ENCODE results near the gene MLXIP.
A peak's percentile ranks its signal among the peaks of the same experiment; 100 is the strongest.

MLXIP gene

GRCh38 chr12:122062832-122063693 lies 15.5 kb upstream of the MLXIP start:
- Histone ChIP-seq H3K4me2 (ENCODE audit: low read depth, low read length, poor library complexity, severe bottlenecking) (peak overlapping the region; percentile 30), H3K9me2 (replicated peaks; ENCODE audit: low read depth, low read length) (no peaks in the 10 kb centered on the region), H3K4me3 (ENCODE audit: low read length, poor library complexity, severe bottlenecking) (no peak overlapping the region), H3F3A (ENCODE audit: low read depth) (peaks cover 4% of the 10 kb centered on the region; the same call in 1 of the 2 replicates), H3K79me2 (ENCODE audit: insufficient read depth, low read length) (peaks cover 31% of the 10 kb centered on the region), H3K9ac (ENCODE audit: low read depth, low read length, poor library complexity, severe bottlenecking) (no peak overlapping the region), H3K36me3 (ENCODE audit: insufficient read depth, low read length) (peaks cover 35% of the 10 kb centered on the region; the same call in 1 of the 2 replicates), H3K27me3 (ENCODE audit: insufficient read depth, low read length, poor library complexity, severe bottlenecking) (no peaks in the 10 kb centered on the region), H3K9me3 (ENCODE audit: insufficient read depth, low read depth, low read length) (no peaks in the 10 kb centered on the region), H3K4me1 (ENCODE audit: insufficient read depth, low read length, poor library complexity, severe bottlenecking) (peaks cover 40% of the 10 kb centered on the region), H4K20me1 (ENCODE audit: insufficient read depth, low read length, poor library complexity, severe bottlenecking) (peaks cover 5% of the 10 kb centered on the region), H2AFZ (ENCODE audit: low read length) (no peak overlapping the region)
- TF ChIP-seq, protein P1, sequence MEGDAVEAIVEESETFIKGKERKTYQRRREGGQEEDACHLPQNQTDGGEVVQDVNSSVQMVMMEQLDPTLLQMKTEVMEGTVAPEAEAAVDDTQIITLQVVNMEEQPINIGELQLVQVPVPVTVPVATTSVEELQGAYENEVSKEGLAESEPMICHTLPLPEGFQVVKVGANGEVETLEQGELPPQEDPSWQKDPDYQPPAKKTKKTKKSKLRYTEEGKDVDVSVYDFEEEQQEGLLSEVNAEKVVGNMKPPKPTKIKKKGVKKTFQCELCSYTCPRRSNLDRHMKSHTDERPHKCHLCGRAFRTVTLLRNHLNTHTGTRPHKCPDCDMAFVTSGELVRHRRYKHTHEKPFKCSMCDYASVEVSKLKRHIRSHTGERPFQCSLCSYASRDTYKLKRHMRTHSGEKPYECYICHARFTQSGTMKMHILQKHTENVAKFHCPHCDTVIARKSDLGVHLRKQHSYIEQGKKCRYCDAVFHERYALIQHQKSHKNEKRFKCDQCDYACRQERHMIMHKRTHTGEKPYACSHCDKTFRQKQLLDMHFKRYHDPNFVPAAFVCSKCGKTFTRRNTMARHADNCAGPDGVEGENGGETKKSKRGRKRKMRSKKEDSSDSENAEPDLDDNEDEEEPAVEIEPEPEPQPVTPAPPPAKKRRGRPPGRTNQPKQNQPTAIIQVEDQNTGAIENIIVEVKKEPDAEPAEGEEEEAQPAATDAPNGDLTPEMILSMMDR (conservative IDR thresholded peaks at IDR 0.05; ENCODE audit: low read length): no peak
- no peak for TF ChIP-seq EZH2phosphoT487 (IDR thresholded peaks at IDR 0.05; ENCODE audit: borderline replicate concordance)

GRCh38 chr12:122063694-122064024 lies 14.9 kb upstream of the MLXIP start:
- H3K9ac ChIP-seq (ENCODE audit: low read depth, low read length, poor library complexity, severe bottlenecking): no peak overlapping the region
- H3K9me3 ChIP-seq (ENCODE audit: insufficient read depth, low read depth, low read length): no peaks in the 10 kb centered on the region
- peaks cover 8% of the 10 kb centered on the region; the same call in 1 of the 2 replicates for H3F3A ChIP-seq (ENCODE audit: low read depth)
- H2AFZ ChIP-seq (ENCODE audit: low read length): no peak overlapping the region
- H3K4me3 ChIP-seq (ENCODE audit: low read length, poor library complexity, severe bottlenecking): no peak overlapping the region
- no peaks in the 10 kb centered on the region for H3K27me3 ChIP-seq (ENCODE audit: insufficient read depth, low read length, poor library complexity, severe bottlenecking)
- peaks cover 46% of the 10 kb centered on the region for H3K4me1 ChIP-seq (ENCODE audit: insufficient read depth, low read length, poor library complexity, severe bottlenecking)
- H3K4me2 ChIP-seq (ENCODE audit: low read depth, low read length, poor library complexity, severe bottlenecking): peak overlapping the region; percentile 30
- peaks cover 30% of the 10 kb centered on the region; the same call in 1 of the 2 replicates for H3K36me3 ChIP-seq (ENCODE audit: insufficient read depth, low read length)
- peaks cover 5% of the 10 kb centered on the region for H4K20me1 ChIP-seq (ENCODE audit: insufficient read depth, low read length, poor library complexity, severe bottlenecking)
- peaks cover 31% of the 10 kb centered on the region for H3K79me2 ChIP-seq (ENCODE audit: insufficient read depth, low read length)
- TF ChIP-seq, protein P1 (conservative IDR thresholded peaks at IDR 0.05; ENCODE audit: low read length): no peak
- TF ChIP-seq EZH2phosphoT487 (IDR thresholded peaks at IDR 0.05; ENCODE audit: borderline replicate concordance): no peak
- H3K9me2 ChIP-seq (replicated peaks; ENCODE audit: low read depth, low read length): no peaks in the 10 kb centered on the region

DNA sequence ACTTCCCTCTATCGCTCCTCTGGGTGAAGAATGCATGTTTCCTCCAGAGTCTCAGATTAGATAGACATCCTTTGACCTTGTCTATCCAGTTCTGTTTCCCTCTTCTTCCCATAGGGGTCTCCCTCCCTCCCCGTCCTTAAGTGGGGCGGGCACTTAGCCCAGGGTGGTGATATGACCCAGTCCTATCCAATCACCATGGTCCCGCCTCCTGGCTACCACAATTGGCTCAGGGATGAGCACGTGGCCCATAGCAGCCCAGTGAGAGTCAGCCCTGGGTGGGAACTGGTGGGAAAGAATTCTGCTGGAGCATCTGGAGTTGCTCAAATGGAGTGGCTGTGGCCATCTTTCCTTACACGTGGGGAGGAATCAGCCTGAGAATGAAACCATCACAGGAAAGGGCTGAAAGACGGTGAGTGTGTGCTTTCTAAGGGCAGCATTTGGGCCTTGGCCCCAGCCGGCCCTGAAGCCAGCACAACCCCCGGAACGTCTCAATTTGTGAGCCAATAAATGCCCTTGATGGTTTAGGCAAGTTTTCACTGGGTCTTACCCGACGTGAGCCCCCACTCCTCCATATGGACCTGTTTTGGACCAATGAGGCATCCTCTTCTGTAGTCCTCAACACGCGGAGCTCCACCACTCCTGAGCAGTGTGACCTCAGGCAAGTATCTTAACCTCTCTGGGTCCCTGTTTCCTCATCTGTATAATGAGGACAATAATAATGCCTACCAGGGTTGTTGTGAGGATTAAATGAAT lies 14.4 kb upstream of the MLXIP start:
- Histone ChIP-seq H2AFZ (ENCODE audit: low read length) (0 out of 2 replicates have a peak overlapping the region, but pooled peaks have one; percentile 28), H3K36me3 (ENCODE audit: insufficient read depth, low read length) (peaks cover 25% of the 10 kb centered on the region; the same call in 1 of the 2 replicates), H3K79me2 (ENCODE audit: insufficient read depth, low read length) (peaks cover 31% of the 10 kb centered on the region), H3K4me1 (ENCODE audit: insufficient read depth, low read length, poor library complexity, severe bottlenecking) (peaks cover 46% of the 10 kb centered on the region), H3K9me3 (ENCODE audit: insufficient read depth, low read depth, low read length) (no peaks in the 10 kb centered on the region), H3K4me3 (ENCODE audit: low read length, poor library complexity, severe bottlenecking) (peak overlapping the region; percentile 76), H4K20me1 (ENCODE audit: insufficient read depth, low read length, poor library complexity, severe bottlenecking) (peaks cover 5% of the 10 kb centered on the region), H3K9ac (ENCODE audit: low read depth, low read length, poor library complexity, severe bottlenecking) (peak overlapping the region; percentile 77), H3K9me2 (replicated peaks; ENCODE audit: low read depth, low read length) (no peaks in the 10 kb centered on the region), H3F3A (ENCODE audit: low read depth) (peaks cover 8% of the 10 kb centered on the region; the same call in 1 of the 2 replicates), H3K27me3 (ENCODE audit: insufficient read depth, low read length, poor library complexity, severe bottlenecking) (no peaks in the 10 kb centered on the region), H3K4me2 (ENCODE audit: low read depth, low read length, poor library complexity, severe bottlenecking) (peak overlapping the region; percentile 77)
- TF ChIP-seq, protein P1 (conservative IDR thresholded peaks at IDR 0.05; ENCODE audit: low read length): peak; percentile 73
- TF ChIP-seq EZH2phosphoT487 (IDR thresholded peaks at IDR 0.05; ENCODE audit: borderline replicate concordance): no peak

Measured in Loucy (cell line).